Activated CD4-positive, alpha-beta memory T cell treated with anti-CD3 and anti-CD28 coated beads, Interleukin-2, amount 10 ng/mL, durations not matched to agents 7 days and 5 days (primary cell): ENCODE measurements around the gene GSDME. TPM values are rescaled to one million over a fixed set of nuclear protein-coding genes. Genes with fewer than 3 reads are reported as not detected.
"Not testable (repeated sequence)": the region's sequence is repeated elsewhere in the genome, so short reads cannot be mapped to it uniquely, and the experiment has no call there.

Source experiments
- CTCF ChIA-PET: fragments of 350-600 bp; sonication (Branson Sonifier 250); formaldehyde crosslinking; loops from one replicate; lab custom pipeline; 2021; ENCODE audit warnings: antibody characterized with exemption, inconsistent platforms; lab: Charles Lee
- POLR2A ChIA-PET: fragments of 350-600 bp; sonication (Branson Sonifier 250); formaldehyde crosslinking; loops from one replicate; lab custom pipeline; 2021; ENCODE audit warnings: antibody characterized with exemption; lab: Charles Lee
- DNase-seq: peaks from one replicate; pipeline ENCODE4 v3.0.0-alpha.2; 2020
- H3K27ac Mint-ChIP-seq: one replicate; pipeline ENCODE4 v1.8.0; 2021; ENCODE audit warnings: mild to moderate bottlenecking, mixed read lengths
- H3K27me3 Mint-ChIP-seq: one replicate; pipeline ENCODE4 v1.8.0; 2021; ENCODE audit warnings: mixed read lengths
- H3K36me3 Mint-ChIP-seq: one replicate; pipeline ENCODE4 v1.8.0; 2021; ENCODE audit warnings: low read depth, mixed read lengths
- H3K4me1 Mint-ChIP-seq: one replicate; pipeline ENCODE4 v1.8.0; 2021; ENCODE audit warnings: mixed read lengths
- H3K4me3 Mint-ChIP-seq: one replicate; pipeline ENCODE4 v1.8.0; 2021; ENCODE audit warnings: mild to moderate bottlenecking, mixed read lengths
- H3K9me3 Mint-ChIP-seq: one replicate; pipeline ENCODE4 v1.8.0; 2021; ENCODE audit warnings: mixed read lengths
- total RNA-seq, 2 experiments: library from RNA; stranded (reverse); gene quantifications; one replicate each; pipeline ENCODE4 v1.2.3, GENCODE V29; 2021

Gene GSDME
- 1 to 10 TPM; 1.7 to 1.8 TPM for total RNA-seq

- ChIA-PET CTCF (interaction anchor here (0.5 to 1.2 kb wide), 3 partner anchors 43 to 337 kb away, joined by 3 to 4 read pairs (median 4); no protein-coding TSS in a partner anchor), POLR2A (interaction anchor here (1.9 kb wide), 1 partner anchor 367 kb away, joined by 10 read pairs; the partner anchor contains the start of gene CYCS)
- peaks cover 25% of the 10 kb centered on the region for H3K4me1 Mint-ChIP-seq
Observed at GRCh38 chr7:24757353-24758275, at the start of gene GSDME. GSDME (minus strand) TSS chr7:24757464; CDS start chr7:24749774, 7,690 bp downstream.

DNA sequence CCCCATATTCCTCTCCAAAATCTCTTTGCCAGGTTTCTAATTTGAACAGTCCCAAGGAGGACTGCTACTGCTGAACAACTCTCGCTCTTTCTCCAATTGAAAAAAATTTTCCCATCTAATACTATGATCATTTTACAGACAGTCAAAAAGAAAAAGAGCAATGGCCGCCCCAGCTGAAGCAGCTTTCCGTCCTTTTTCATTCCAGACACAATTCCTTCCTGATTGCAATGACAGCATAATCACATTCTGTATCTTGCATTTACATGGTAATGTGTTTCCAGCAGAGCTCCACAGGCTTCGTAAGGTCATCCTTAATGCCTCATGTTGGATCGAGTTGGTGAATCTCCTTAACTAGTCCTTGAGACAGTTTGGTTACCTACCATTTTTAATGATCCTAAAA, 45.0 kb upstream of the GSDME start:
- POLR2A ChIA-PET = no interaction called here
- H3K9me3 Mint-ChIP-seq = peaks cover 6% of the 10 kb centered on the region
- H3K27ac Mint-ChIP-seq = no peak overlapping the region
- H3K36me3 Mint-ChIP-seq = peaks cover 83% of the 10 kb centered on the region
- peaks cover 12% of the 10 kb centered on the region for H3K4me1 Mint-ChIP-seq
- no peaks in the 10 kb centered on the region for H3K27me3 Mint-ChIP-seq
- CTCF ChIA-PET = interaction anchor here (3.2 kb wide), 1 partner anchor 10 kb away, joined by 16 read pairs; no protein-coding TSS in a partner anchor
- H3K4me3 Mint-ChIP-seq = no peak overlapping the region
- no peak for DNase-seq

More at GRCh38 chr7:24757353-24758275, at the start of gene GSDME:
- H3K27me3 Mint-ChIP-seq = peaks cover 65% of the 10 kb centered on the region
- H3K4me3 Mint-ChIP-seq = peak within 1 kb of the TSS; percentile 74
- no peaks in the 10 kb centered on the region for H3K36me3 Mint-ChIP-seq
- H3K27ac Mint-ChIP-seq = no peak within 1 kb of the TSS
- no peaks in the 10 kb centered on the region for H3K9me3 Mint-ChIP-seq
- DNase-seq = peak; percentile 36

DNA sequence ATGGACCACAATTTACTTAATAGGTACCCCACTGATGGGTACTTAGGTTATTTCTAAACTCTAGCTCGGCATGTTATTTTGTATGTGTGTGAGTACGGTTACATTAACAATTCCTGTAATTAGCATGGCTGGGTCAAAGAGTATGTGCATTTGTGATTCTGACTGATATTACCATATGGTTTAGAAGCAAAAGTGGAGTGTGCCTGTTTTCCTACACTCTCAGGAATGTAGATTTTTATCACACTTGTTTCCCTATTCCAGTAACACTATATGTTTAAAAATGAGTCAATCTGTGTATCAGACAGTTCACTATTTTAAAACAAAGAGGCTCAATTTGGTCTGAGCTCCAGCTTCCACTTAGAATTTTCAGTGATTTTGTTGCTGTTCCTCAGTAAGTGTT, 44.6 kb upstream of the GSDME start:
- H3K36me3 Mint-ChIP-seq = peaks cover 86% of the 10 kb centered on the region
- no peak for DNase-seq
- POLR2A ChIA-PET = interaction anchor here (0.8 to 2.3 kb wide), 4 partner anchors 19 to 324 kb away, joined by 3 to 11 read pairs (median 4); partner anchors contain the start of gene OSBPL3

DNA sequence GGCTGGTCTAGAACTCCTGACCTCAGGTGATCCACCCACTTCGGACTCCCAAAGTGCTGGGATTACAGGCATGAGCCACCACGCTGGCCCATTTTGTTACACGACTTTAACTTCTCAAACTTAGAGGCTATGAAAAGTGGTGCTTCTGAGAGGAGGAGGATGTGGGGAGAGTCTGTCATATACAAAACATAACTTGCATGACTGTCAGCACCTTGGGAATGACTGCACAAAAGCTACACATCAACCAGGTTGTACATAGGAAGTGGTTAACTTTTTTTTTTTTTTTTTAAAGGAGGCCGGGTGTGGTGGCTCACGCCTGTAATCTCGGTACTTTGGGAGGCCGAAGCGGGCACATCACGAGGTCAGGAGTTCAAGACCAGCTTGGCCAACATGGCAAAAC, 43.4 kb upstream of the GSDME start:
- peaks cover 6% of the 10 kb centered on the region for H3K9me3 Mint-ChIP-seq
- H3K27me3 Mint-ChIP-seq = no peaks in the 10 kb centered on the region
- ChIA-PET POLR2A (interaction anchor here (1.1 to 2.3 kb wide), 3 partner anchors 21 to 179 kb away, joined by 4 to 11 read pairs (median 5); partner anchors contain the start of gene OSBPL3), CTCF (interaction anchor here (0.7 to 3.2 kb wide), 7 partner anchors 12 to 298 kb away, joined by 3 to 16 read pairs (median 4); no protein-coding TSS in a partner anchor)
- H3K36me3 Mint-ChIP-seq = peaks cover 84% of the 10 kb centered on the region
- no peak overlapping the region for H3K4me3 Mint-ChIP-seq
- peaks cover 14% of the 10 kb centered on the region for H3K4me1 Mint-ChIP-seq
- peak overlapping the region; percentile 64 for H3K27ac Mint-ChIP-seq
- DNase-seq = no peak

More for the DNA sequence above, 44.6 kb upstream of the GSDME start:
- Mint-ChIP-seq H3K27ac (no peak overlapping the region), H3K9me3 (peaks cover 6% of the 10 kb centered on the region), H3K4me3 (no peak overlapping the region), H3K4me1 (peaks cover 12% of the 10 kb centered on the region), H3K27me3 (no peaks in the 10 kb centered on the region)
- CTCF ChIA-PET = interaction anchor here (1.0 to 3.2 kb wide), 2 partner anchors 10 to 291 kb away, joined by 4 to 16 read pairs; no protein-coding TSS in a partner anchor

- Mint-ChIP-seq H3K27me3 (no peaks in the 10 kb centered on the region), H3K4me1 (peaks cover 17% of the 10 kb centered on the region), H3K36me3 (peaks cover 87% of the 10 kb centered on the region), H3K27ac (no peak overlapping the region), H3K4me3 (no peak overlapping the region), H3K9me3 (peaks cover 6% of the 10 kb centered on the region)
- ChIA-PET CTCF (interaction anchor here (1.0 to 1.8 kb wide), 3 partner anchors 12 to 294 kb away, joined by 3 to 4 read pairs (median 4); no protein-coding TSS in a partner anchor), POLR2A (interaction anchor here (2.3 kb wide), 1 partner anchor 21 kb away, joined by 11 read pairs; no protein-coding TSS in a partner anchor)
- DNase-seq = no peak
Observed at GRCh38 chr7:24800073-24800472, 42.8 kb upstream of the GSDME start.

- POLR2A ChIA-PET = interaction anchor here (2.3 kb wide), 1 partner anchor 22 kb away, joined by 11 read pairs; no protein-coding TSS in a partner anchor
- DNase-seq = no peak
- Mint-ChIP-seq H3K9me3 (peaks cover 6% of the 10 kb centered on the region), H3K27me3 (no peaks in the 10 kb centered on the region), H3K36me3 (peaks cover 86% of the 10 kb centered on the region), H3K27ac (no peak overlapping the region), H3K4me1 (peaks cover 23% of the 10 kb centered on the region), H3K4me3 (no peak overlapping the region)
- CTCF ChIA-PET = interaction anchor here (1.0 to 1.8 kb wide), 3 partner anchors 13 to 294 kb away, joined by 3 to 4 read pairs (median 4); no protein-coding TSS in a partner anchor
Observed at GRCh38 chr7:24799506-24799905, 42.2 kb upstream of the GSDME start.

DNA sequence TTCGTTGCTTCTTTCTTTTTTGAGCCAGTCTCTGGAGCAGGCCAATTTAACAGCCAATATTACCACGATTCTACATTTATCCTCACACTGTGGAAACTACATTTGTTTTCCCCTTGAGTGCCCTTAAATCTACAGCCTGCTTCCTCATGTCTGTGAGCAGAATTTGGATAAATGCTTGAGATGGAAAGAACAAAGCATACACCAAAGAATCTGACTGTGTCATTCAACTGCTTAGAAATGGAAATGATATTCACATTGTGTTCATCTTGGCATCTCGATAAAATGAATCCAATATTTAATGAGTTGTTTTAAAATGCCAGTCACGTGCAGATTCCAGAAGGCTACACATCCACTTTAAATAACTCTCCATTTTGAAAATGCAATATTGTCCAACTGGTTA, 41.0 kb upstream of the GSDME start:
- POLR2A ChIA-PET = no interaction called here

DNA sequence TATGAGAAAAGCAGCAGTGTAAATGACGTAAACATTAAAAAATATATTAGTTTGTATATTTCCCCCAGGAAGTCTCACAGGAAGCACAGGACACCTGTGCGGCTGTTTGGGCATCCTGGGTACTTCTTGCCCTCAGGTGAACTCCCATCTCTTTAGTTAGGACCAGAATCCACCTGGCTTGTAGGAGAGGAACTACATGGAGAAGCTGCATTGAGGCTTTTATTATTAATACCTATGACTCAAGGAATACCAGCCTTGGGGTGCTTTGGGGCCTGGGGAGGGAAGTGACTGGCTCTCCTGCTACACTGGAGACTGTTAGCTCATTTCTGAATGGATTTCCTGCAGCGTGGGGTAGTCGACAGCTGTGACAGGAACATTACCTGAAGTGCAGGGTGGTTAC, 40.0 kb upstream of the GSDME start:
- ChIA-PET CTCF (no interaction called here), POLR2A (no interaction called here)
- no peak overlapping the region for H3K27ac Mint-ChIP-seq
- no peaks in the 10 kb centered on the region for H3K27me3 Mint-ChIP-seq
- H3K36me3 Mint-ChIP-seq = peaks cover 73% of the 10 kb centered on the region
- no peak for DNase-seq
- H3K4me1 Mint-ChIP-seq = peaks cover 32% of the 10 kb centered on the region
- peaks cover 6% of the 10 kb centered on the region for H3K9me3 Mint-ChIP-seq
- H3K4me3 Mint-ChIP-seq = no peak overlapping the region

More for the DNA sequence above, 41.0 kb upstream of the GSDME start:
- no peaks in the 10 kb centered on the region for H3K27me3 Mint-ChIP-seq
- H3K4me1 Mint-ChIP-seq = peaks cover 32% of the 10 kb centered on the region
- CTCF ChIA-PET = interaction anchor here (1.8 kb wide), 1 partner anchor 14 kb away, joined by 4 read pairs; no protein-coding TSS in a partner anchor
- peaks cover 80% of the 10 kb centered on the region for H3K36me3 Mint-ChIP-seq
- DNase-seq = no peak
- H3K27ac Mint-ChIP-seq = no peak overlapping the region
- H3K9me3 Mint-ChIP-seq = peaks cover 6% of the 10 kb centered on the region
- no peak overlapping the region for H3K4me3 Mint-ChIP-seq

DNA sequence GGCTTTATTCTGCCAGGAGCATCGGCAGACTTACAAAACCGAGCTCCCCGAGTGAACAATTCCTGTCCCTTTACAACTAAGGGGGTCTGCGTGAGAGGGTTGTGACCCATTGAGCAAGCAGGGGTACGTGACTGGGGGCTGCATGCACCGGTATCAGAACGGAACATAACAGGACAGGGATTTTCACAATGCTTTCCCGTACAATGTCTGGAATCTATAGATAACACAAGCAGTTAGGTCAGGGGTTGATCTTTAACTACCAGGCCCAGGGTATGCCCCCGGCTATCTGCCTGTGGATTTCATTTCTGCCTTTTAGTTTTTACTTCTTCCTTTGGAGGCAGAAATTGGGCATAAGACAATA, 38.1 kb upstream of the GSDME start:
- H3K27ac Mint-ChIP-seq = no peak overlapping the region
- DNase-seq = no peak
- H3K27me3 Mint-ChIP-seq = no peaks in the 10 kb centered on the region
- peaks cover 67% of the 10 kb centered on the region for H3K36me3 Mint-ChIP-seq
- no peak overlapping the region for H3K4me3 Mint-ChIP-seq
- H3K9me3 Mint-ChIP-seq = no peaks in the 10 kb centered on the region
- peaks cover 20% of the 10 kb centered on the region for H3K4me1 Mint-ChIP-seq
- CTCF ChIA-PET = interaction anchor here (1.3 kb wide), 1 partner anchor 303 kb away, joined by 3 read pairs; no protein-coding TSS in a partner anchor
- POLR2A ChIA-PET = no interaction called here

- POLR2A ChIA-PET, H3K4me3 Mint-ChIP-seq, CTCF ChIA-PET, H3K27me3 Mint-ChIP-seq, DNase-seq, H3K9me3 Mint-ChIP-seq: not testable (repeated sequence)
- Mint-ChIP-seq H3K36me3 (peaks cover 62% of the 10 kb centered on the region), H3K4me1 (peaks cover 19% of the 10 kb centered on the region), H3K27ac (peak overlapping the region; percentile 46)
Observed at GRCh38 chr7:24794751-24795406, 37.6 kb upstream of the GSDME start.

DNA sequence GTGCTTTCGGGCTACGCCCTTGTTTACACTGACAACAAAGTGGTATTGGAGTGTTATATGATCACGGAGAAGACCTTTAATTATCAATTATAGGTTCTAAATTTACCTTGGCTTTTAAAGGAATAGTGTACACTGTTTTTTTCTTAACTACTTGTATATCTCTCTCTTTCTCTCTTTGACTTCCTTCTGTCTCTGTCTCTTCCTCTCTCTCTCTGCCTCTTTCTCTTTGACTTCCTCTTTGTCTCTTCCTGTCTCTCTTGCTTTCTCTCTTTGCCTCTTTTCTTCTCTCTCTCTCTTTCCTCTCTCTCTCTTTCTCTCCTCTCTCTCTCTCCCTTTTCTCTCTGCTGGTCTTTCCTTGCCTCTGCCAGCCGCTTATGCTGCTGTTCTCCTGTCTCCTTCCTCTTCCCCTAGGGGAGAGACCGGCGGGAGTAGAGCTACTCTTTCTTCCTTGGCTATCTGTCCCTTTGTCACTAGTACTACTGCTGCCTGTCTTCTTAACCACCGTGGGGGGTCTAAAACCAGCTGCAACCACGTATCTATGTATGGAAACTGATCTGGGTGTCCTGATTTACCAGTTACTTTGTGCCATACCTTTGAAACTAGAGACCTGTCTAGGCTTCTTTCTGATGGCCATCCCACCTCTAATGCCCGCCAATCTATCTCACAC, 36.9 kb upstream of the GSDME start:
- H3K4me1 Mint-ChIP-seq = peaks cover 19% of the 10 kb centered on the region
- peaks cover 60% of the 10 kb centered on the region for H3K36me3 Mint-ChIP-seq
- H3K4me3 Mint-ChIP-seq = no peak overlapping the region
- no peaks in the 10 kb centered on the region for H3K9me3 Mint-ChIP-seq
- no peak for DNase-seq
- CTCF ChIA-PET = no interaction called here
- H3K27ac Mint-ChIP-seq = peak overlapping the region; percentile 46
- H3K27me3 Mint-ChIP-seq = no peaks in the 10 kb centered on the region
- POLR2A ChIA-PET = no interaction called here
